Chondrocyte (in vitro differentiated cells): ENCODE results near the gene EMP1. TPM values are rescaled to one million over a fixed set of nuclear protein-coding genes. Genes with fewer than 3 reads are reported as not detected.

Source experiments
- DNase-seq: peaks from one replicate; pipeline ENCODE4 v3.0.0; 2021; ENCODE audit warnings: mixed read lengths, low spot score
- H3K27ac Mint-ChIP-seq: one replicate; pipeline ENCODE4 v1.8.0; 2021; ENCODE audit warnings: mild to moderate bottlenecking, moderate library complexity, mixed read lengths; ENCODE audit not compliant: unreplicated experiment
- H3K27me3 Mint-ChIP-seq: 2 replicates; pipeline ENCODE4 v1.8.0; 2021; ENCODE audit warnings: low read depth, mixed read lengths
- H3K36me3 Mint-ChIP-seq: 2 replicates; pipeline ENCODE4 v1.8.0; 2021; ENCODE audit warnings: low read depth, mixed read lengths
- H3K4me1 Mint-ChIP-seq: 2 replicates; pipeline ENCODE4 v1.8.0; 2021; ENCODE audit warnings: low read depth, mild to moderate bottlenecking, mixed read lengths
- H3K4me3 Mint-ChIP-seq: one replicate; pipeline ENCODE4 v1.8.0; 2021; ENCODE audit warnings: mild to moderate bottlenecking, moderate library complexity, mixed read lengths; ENCODE audit not compliant: unreplicated experiment
- H3K9me3 Mint-ChIP-seq: 2 replicates; pipeline ENCODE4 v1.8.0; 2021; ENCODE audit warnings: low read depth, mixed read lengths
- CTCF ChIP-seq: fragments of 200-600 bp; sonication (generic); IDR thresholded peaks from 2 replicates; pipeline ENCODE4 v1.5.0; 2021; ENCODE audit warnings: antibody characterized with exemption, mild to moderate bottlenecking, moderate library complexity
- total RNA-seq: library from RNA; stranded (reverse); gene quantifications from 3 replicates; pipeline ENCODE4 v1.2.1, GENCODE V29; 2021

The EMP1 gene
- total RNA-seq, 1 donor from 2014 or later, result 35.7 TPM

DNA sequence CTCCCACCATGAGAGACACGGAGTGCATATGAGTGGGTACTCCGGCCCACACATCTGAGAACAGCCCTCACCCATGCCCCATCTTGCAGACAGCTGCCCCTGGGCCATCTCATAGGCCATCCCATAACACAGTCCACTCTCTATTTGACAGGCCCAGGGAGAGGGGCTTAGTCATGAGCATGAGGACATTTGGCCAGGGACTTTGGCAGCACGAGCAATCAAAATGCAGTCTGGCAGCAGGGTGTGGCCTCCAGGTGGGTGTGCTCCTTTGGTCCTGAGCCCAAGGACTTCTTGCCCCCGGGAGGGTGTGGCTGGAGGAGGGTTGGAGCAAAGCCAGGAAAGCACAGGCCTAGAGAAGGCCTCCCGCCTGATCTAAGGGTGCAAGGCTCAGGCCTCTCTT lies 25.6 kb downstream of the EMP1 start:
- Mint-ChIP-seq H3K27ac (no peak overlapping the region), H3K27me3 (no peaks in the 10 kb centered on the region), H3K4me1 (peaks cover 20% of the 10 kb centered on the region), H3K4me3 (no peak overlapping the region), H3K9me3 (peaks cover 11% of the 10 kb centered on the region), H3K36me3 (peaks cover 2% of the 10 kb centered on the region)
- DNase-seq, result no peak
- TF ChIP-seq CTCF, result no peak

- H3K27ac Mint-ChIP-seq, result peak overlapping the region; percentile 68
- no peaks in the 10 kb centered on the region for H3K36me3 Mint-ChIP-seq
- no peak for TF ChIP-seq CTCF
- DNase-seq, result no peak
- H3K9me3 Mint-ChIP-seq, result peaks cover 11% of the 10 kb centered on the region
- H3K4me3 Mint-ChIP-seq, result no peak overlapping the region
- H3K4me1 Mint-ChIP-seq, result peaks cover 20% of the 10 kb centered on the region
- H3K27me3 Mint-ChIP-seq, result no peaks in the 10 kb centered on the region
These were observed 26.8 kb downstream of the EMP1 start for GRCh38 chr12:13223179-13223804.

DNA sequence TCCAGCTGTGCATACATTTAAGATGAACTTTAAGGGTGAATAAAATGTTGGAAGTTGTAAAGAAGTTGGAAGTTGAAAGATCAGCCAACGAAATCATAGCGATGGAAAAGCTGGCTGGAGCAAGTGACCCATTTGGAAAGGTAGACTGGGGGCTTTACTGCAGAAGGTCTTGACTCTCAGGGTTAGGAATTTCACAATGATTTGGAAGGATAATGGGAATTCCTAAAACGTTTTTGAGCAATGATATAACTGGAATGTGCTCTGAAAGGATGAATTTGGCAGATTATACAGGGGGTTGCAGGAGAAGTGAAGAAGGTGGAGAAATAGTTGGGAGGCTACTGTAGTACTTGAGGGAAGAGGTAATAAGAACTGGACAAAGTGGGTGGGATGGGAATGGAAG lies 27.4 kb downstream of the EMP1 start:
- peaks cover 9% of the 10 kb centered on the region for H3K9me3 Mint-ChIP-seq
- H3K4me1 Mint-ChIP-seq, result peaks cover 20% of the 10 kb centered on the region
- no peak overlapping the region for H3K27ac Mint-ChIP-seq
- DNase-seq, result no peak
- no peaks in the 10 kb centered on the region for H3K27me3 Mint-ChIP-seq
- no peak overlapping the region for H3K4me3 Mint-ChIP-seq
- no peaks in the 10 kb centered on the region for H3K36me3 Mint-ChIP-seq
- TF ChIP-seq CTCF, result no peak

DNA sequence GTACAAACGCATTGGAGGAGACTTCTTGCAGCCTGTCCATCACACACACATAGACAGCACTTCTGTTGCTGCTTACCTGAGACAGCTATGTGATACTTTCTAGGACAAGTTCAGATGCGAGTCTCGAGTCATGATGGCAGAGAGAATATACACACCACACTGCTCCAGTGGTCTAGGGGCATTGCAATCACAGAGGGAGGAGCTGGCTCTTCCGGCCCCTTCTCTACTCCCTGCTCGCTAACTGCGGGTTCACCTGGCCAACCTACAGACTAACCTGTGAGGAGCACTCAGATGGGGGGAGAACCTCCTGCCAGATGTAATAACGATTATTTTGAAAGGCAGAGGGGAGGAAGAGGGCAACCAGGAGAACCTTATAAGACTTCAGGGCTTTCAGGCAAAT lies 30.7 kb downstream of the EMP1 start:
- TF ChIP-seq CTCF, result no peak
- Mint-ChIP-seq H3K27ac (no peak overlapping the region), H3K27me3 (no peaks in the 10 kb centered on the region), H3K4me1 (peaks cover 20% of the 10 kb centered on the region), H3K4me3 (no peak overlapping the region), H3K36me3 (no peaks in the 10 kb centered on the region), H3K9me3 (peaks cover 3% of the 10 kb centered on the region)
- no peak for DNase-seq

- H3K4me3 Mint-ChIP-seq, result no peak overlapping the region
- H3K27ac Mint-ChIP-seq, result no peak overlapping the region
- H3K27me3 Mint-ChIP-seq, result no peaks in the 10 kb centered on the region
- H3K9me3 Mint-ChIP-seq, result peaks cover 4% of the 10 kb centered on the region
- TF ChIP-seq CTCF, result no peak
- no peaks in the 10 kb centered on the region for H3K36me3 Mint-ChIP-seq
- H3K4me1 Mint-ChIP-seq, result peaks cover 7% of the 10 kb centered on the region
- no peak for DNase-seq
These were observed 32.1 kb downstream of the EMP1 start for GRCh38 chr12:13228579-13228978.
